Measurements from ENCODE around the gene EPHA8.

The EPHA8 gene

GRCh38 chr1:22633697-22634463 lies 70.6 kb downstream of the EPHA8 start:
- no peak overlapping the region for H3K4me3 ChIP-seq (ENCODE audit: low read length)
- DNase-seq (ENCODE audit: low read depth, low spot score) = peak; percentile 58

- no peak for DNase-seq (ENCODE audit: low read depth, low spot score)
- no peak overlapping the region for H3K4me3 ChIP-seq (ENCODE audit: low read length)
These were observed 72.1 kb downstream of the EPHA8 start for GRCh38 chr1:22635436-22635835.

GRCh38 chr1:22636353-22636752 lies 73.1 kb downstream of the EPHA8 start, which contains the start of gene C1QA:
TSS of gene C1QA (plus strand) at chr1:22636628. CDS start at chr1:22637617, 989 bp downstream.
- DNase-seq (ENCODE audit: low read depth, low spot score) = no peak
- H3K4me3 ChIP-seq (ENCODE audit: low read length) = no peak within 1 kb of the TSS

- no peak for DNase-seq (ENCODE audit: low read depth, low spot score)
- no peak overlapping the region for H3K4me3 ChIP-seq (ENCODE audit: low read length)
These were observed 73.6 kb downstream of the EPHA8 start for GRCh38 chr1:22636927-22637326.

- no peak overlapping the region for H3K4me3 ChIP-seq (ENCODE audit: low read length)
- DNase-seq (ENCODE audit: low read depth, low spot score) = no peak
These were observed 74.7 kb downstream of the EPHA8 start for GRCh38 chr1:22637907-22638445.

- DNase-seq (ENCODE audit: low read depth, low spot score) = no peak
These were observed 75.4 kb downstream of the EPHA8 start for GRCh38 chr1:22638476-22639234.

GRCh38 chr1:22639286-22639685 lies 76.0 kb downstream of the EPHA8 start:
- H3K4me3 ChIP-seq (ENCODE audit: low read length) = no peak overlapping the region
- no peak for DNase-seq (ENCODE audit: low read depth, low spot score)

More at GRCh38 chr1:22638476-22639234, 75.4 kb downstream of the EPHA8 start:
- no peak overlapping the region for H3K4me3 ChIP-seq (ENCODE audit: low read length)

GRCh38 chr1:22641247-22641646 lies 78.0 kb downstream of the EPHA8 start:
- no peak for DNase-seq (ENCODE audit: low read depth, low spot score)
- no peak overlapping the region for H3K4me3 ChIP-seq (ENCODE audit: low read length)

GRCh38 chr1:22641906-22642636 lies 78.8 kb downstream of the EPHA8 start:
- no peak for DNase-seq (ENCODE audit: low read depth, low spot score)
- H3K4me3 ChIP-seq (ENCODE audit: low read length) = no peak overlapping the region

- DNase-seq (ENCODE audit: low read depth, low spot score) = no peak
- no peak within 1 kb of the TSS for H3K4me3 ChIP-seq (ENCODE audit: low read length)
These were observed 80.1 kb downstream of the EPHA8 start, which contains the start of gene C1QC for GRCh38 chr1:22643381-22643780. TSS of gene C1QC (plus strand) at chr1:22643633. CDS start at chr1:22644024, 391 bp downstream.

- no peak for DNase-seq (ENCODE audit: low read depth, low spot score)
- no peak overlapping the region for H3K4me3 ChIP-seq (ENCODE audit: low read length)
These were observed 80.6 kb downstream of the EPHA8 start for GRCh38 chr1:22643928-22644327.

- no peak for DNase-seq (ENCODE audit: low read depth, low spot score)
- no peak overlapping the region for H3K4me3 ChIP-seq (ENCODE audit: low read length)
These were observed 82.6 kb downstream of the EPHA8 start for GRCh38 chr1:22645931-22646330.

- DNase-seq (ENCODE audit: low read depth, low spot score) = no peak
These were observed 83.1 kb downstream of the EPHA8 start for GRCh38 chr1:22646384-22646783.

GRCh38 chr1:22650089-22650693 lies 86.9 kb downstream of the EPHA8 start:
- no peak overlapping the region for H3K4me3 ChIP-seq (ENCODE audit: low read length)

More at GRCh38 chr1:22646384-22646783, 83.1 kb downstream of the EPHA8 start:
- H3K4me3 ChIP-seq (ENCODE audit: low read length) = no peak overlapping the region

GRCh38 chr1:22651941-22652856 lies 88.9 kb downstream of the EPHA8 start:
- no peak for DNase-seq (ENCODE audit: low read depth, low spot score)

More at GRCh38 chr1:22650089-22650693, 86.9 kb downstream of the EPHA8 start:
- no peak for DNase-seq (ENCODE audit: low read depth, low spot score)

GRCh38 chr1:22652881-22653316 lies 89.6 kb downstream of the EPHA8 start, which contains the start of gene C1QB:
TSS of gene C1QB (plus strand) at chr1:22653236. CDS start at chr1:22659463, 6,227 bp downstream.
- no peak for DNase-seq (ENCODE audit: low read depth, low spot score)
- no peak within 1 kb of the TSS for H3K4me3 ChIP-seq (ENCODE audit: low read length)

More at GRCh38 chr1:22651941-22652856, 88.9 kb downstream of the EPHA8 start:
- H3K4me3 ChIP-seq (ENCODE audit: low read length) = no peak overlapping the region
